ENCODE measurements around the gene FLT4.

- no peak for TF ChIP-seq CTCF (IDR thresholded peaks at IDR 0.05)
- TF ChIP-seq POLR2A (IDR thresholded peaks at IDR 0.05), result no peak
Observed at GRCh38 chr5:180682560-180682959, 33.2 kb upstream of the FLT4 start.
